ENCODE results near the gene ADAMTSL1. TPM values are rescaled to one million over a fixed set of nuclear protein-coding genes. Genes with fewer than 3 reads are reported as not detected.

The ADAMTSL1 gene
- total and polyA plus RNA-seq, 2 experiments from 2014 or later: 2.3 to 5.0 TPM

GRCh38 chr9:18617759-18618158, 143.8 kb downstream of the ADAMTSL1 start:
- Histone ChIP-seq H3K4me2 (no peak overlapping the region), H4K20me1 (replicated peaks; ENCODE audit: insufficient read depth) (no peaks in the 10 kb centered on the region), H3K27ac (ENCODE audit: low read depth) (no peak overlapping the region), H3K79me2 (replicated peaks; ENCODE audit: insufficient read depth) (no peaks in the 10 kb centered on the region), H3K9me2 (ENCODE audit: insufficient read depth) (no peaks in the 10 kb centered on the region), H3F3A (replicated peaks; ENCODE audit: low read depth) (no peaks in the 10 kb centered on the region), H3K4me3 (no peak overlapping the region), H3K27me3 (ENCODE audit: insufficient read depth) (no peaks in the 10 kb centered on the region), H2AFZ (no peak overlapping the region), H3K4me1 (ENCODE audit: insufficient read depth) (no peaks in the 10 kb centered on the region), H3K36me3 (ENCODE audit: insufficient read depth) (no peaks in the 10 kb centered on the region)
- TF ChIP-seq REST (IDR thresholded peaks at IDR 0.05; ENCODE audit: unreplicated experiment) (no peak), NANOG (IDR thresholded peaks at IDR 0.05; ENCODE audit: borderline replicate concordance) (no peak), ETS1 (IDR thresholded peaks at IDR 0.05) (no peak), POLR2AphosphoS5 (IDR thresholded peaks at IDR 0.05; ENCODE audit: low read depth) (no peak), ZNF462 (CRISPR knock-in tag; IDR thresholded peaks at IDR 0.05) (no peak), CREB1 (CRISPR knock-in tag; IDR thresholded peaks at IDR 0.05; ENCODE audit: low read depth) (no peak), ZNF114 (CRISPR knock-in tag; IDR thresholded peaks at IDR 0.05) (no peak), JUNB (IDR thresholded peaks at IDR 0.05; ENCODE audit: unreplicated experiment) (no peak), ZNF331 (CRISPR knock-in tag; IDR thresholded peaks at IDR 0.05; ENCODE audit: low read depth) (no peak), EZH2 (IDR thresholded peaks at IDR 0.05; ENCODE audit: low read depth, unreplicated experiment) (no peak), STAT1 (IDR thresholded peaks at IDR 0.05; ENCODE audit: unreplicated experiment) (no peak), EZH2phosphoT487 (IDR thresholded peaks at IDR 0.05; ENCODE audit: unreplicated experiment) (no peak), CTCF (conservative IDR thresholded peaks at IDR 0.05; ENCODE audit: low read depth in 2 of 2) (no peak)
- H3K36me3 Mint-ChIP-seq (ENCODE audit: low read depth): no peaks in the 10 kb centered on the region
- H3K4me1 Mint-ChIP-seq: no peaks in the 10 kb centered on the region
- no peaks in the 10 kb centered on the region for H3K9me3 Mint-ChIP-seq
- ATAC-seq (no peak), DNase-seq (ENCODE audit: low spot score) (no peak)
- H3K4me3 Mint-ChIP-seq: no peak overlapping the region
- no peaks in the 10 kb centered on the region for H3K27me3 Mint-ChIP-seq (ENCODE audit: insufficient read depth, low read depth, poor library complexity)
- H3K27ac Mint-ChIP-seq: no peak overlapping the region
